ENCODE data around the gene MREG.

DNA sequence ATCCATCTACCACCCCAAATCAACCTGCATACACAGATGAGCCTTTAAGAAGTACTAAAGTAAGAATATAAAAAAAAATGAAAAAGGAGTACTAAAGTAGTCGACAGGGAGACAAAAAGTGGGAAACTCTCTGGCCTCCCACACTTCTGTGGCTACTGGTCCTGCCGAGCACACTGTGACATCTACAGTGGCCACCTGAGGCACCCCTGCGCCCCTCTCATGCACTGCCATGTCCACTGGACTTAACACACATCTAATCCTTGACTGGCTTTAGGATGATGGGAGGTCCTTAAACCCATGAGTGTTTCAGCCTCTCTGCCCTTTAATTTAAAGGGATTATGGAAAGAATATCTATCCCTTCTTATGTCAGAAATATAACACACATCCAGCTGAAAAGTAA is 71.2 kb downstream of the MREG start:
- TF ChIP-seq, protein P1, sequence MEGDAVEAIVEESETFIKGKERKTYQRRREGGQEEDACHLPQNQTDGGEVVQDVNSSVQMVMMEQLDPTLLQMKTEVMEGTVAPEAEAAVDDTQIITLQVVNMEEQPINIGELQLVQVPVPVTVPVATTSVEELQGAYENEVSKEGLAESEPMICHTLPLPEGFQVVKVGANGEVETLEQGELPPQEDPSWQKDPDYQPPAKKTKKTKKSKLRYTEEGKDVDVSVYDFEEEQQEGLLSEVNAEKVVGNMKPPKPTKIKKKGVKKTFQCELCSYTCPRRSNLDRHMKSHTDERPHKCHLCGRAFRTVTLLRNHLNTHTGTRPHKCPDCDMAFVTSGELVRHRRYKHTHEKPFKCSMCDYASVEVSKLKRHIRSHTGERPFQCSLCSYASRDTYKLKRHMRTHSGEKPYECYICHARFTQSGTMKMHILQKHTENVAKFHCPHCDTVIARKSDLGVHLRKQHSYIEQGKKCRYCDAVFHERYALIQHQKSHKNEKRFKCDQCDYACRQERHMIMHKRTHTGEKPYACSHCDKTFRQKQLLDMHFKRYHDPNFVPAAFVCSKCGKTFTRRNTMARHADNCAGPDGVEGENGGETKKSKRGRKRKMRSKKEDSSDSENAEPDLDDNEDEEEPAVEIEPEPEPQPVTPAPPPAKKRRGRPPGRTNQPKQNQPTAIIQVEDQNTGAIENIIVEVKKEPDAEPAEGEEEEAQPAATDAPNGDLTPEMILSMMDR (conservative IDR thresholded peaks at IDR 0.05) = no peak
- TF ChIP-seq ZFX (IDR thresholded peaks at IDR 0.05) = no peak

Measured in C4-2B (cell line).